IMR-90 (cell line): Measurements from ENCODE around the gene MT1A. TPM values are rescaled to one million over a fixed set of nuclear protein-coding genes. Genes with fewer than 3 reads are reported as not detected.
"Not testable (repeated sequence)": the region's sequence is repeated elsewhere in the genome, so short reads cannot be mapped to it uniquely, and the experiment has no call there.

Source experiments
- ATAC-seq: fragments of 200-7000 bp; cut with Tn5 transposase; 2 replicates; pipeline ENCODE4 v1.9.1; 2020; ENCODE audit warnings: low read depth, mild to moderate bottlenecking, moderate library complexity
- BruUV-seq: library from RNA; stranded (reverse); fragments of 400-500 nt; replicated peaks from 2 replicates; lab custom pipeline; 2021; lab: Mats Ljungman, UMichigan
- CTCF ChIA-PET: fragments of 300-600 bp; formaldehyde crosslinking; extraction: SDS; loops from one replicate; lab custom pipeline; 2021; ENCODE audit warnings: antibody characterized with exemption; lab: Yijun Ruan, JAX
- POLR2A ChIA-PET: fragments of 300-600 bp; sonication (Branson Sonifier 250); formaldehyde crosslinking; loops from one replicate; lab custom pipeline; 2022; ENCODE audit warnings: antibody characterized with exemption; ENCODE audit not compliant: unreplicated experiment; lab: Charles Lee
- DNase-seq: peaks from one replicate; pipeline ENCODE4 v3.0.0; 2013
- H2AFZ ChIP-seq: replicated peaks from 2 replicates; pipeline ENCODE3; 2013; ENCODE audit warnings: low read length, mild to moderate bottlenecking; ENCODE audit not compliant: poor library complexity
- H2AK5ac ChIP-seq: 2 replicates; pipeline ENCODE4 v1.6.1; 2013; ENCODE audit warnings: low read depth, low read length, inconsistent platforms
- H2AK9ac ChIP-seq: replicated peaks from 2 replicates; pipeline ENCODE3; 2013; ENCODE audit warnings: mild to moderate bottlenecking, low read depth, low read length, moderate library complexity; ENCODE audit not compliant: poor library complexity
- H2BK120ac ChIP-seq: 2 replicates; pipeline ENCODE4 v1.6.1; 2013; ENCODE audit warnings: low read depth, low read length, inconsistent platforms
- H2BK15ac ChIP-seq: 3 replicates; pipeline ENCODE4 v1.6.1; 2013; ENCODE audit warnings: low read depth, low read length, inconsistent platforms
- H2BK20ac ChIP-seq: 2 replicates; pipeline ENCODE4 v1.6.1; 2013; ENCODE audit warnings: low read depth, mild to moderate bottlenecking, inconsistent platforms, low read length, moderate library complexity
- H2BK5ac ChIP-seq: 2 replicates; pipeline ENCODE4 v1.6.1; 2013; ENCODE audit warnings: mild to moderate bottlenecking, low read depth, low read length, inconsistent platforms; ENCODE audit not compliant: poor library complexity, severe bottlenecking
- H3K14ac ChIP-seq: replicated peaks from 2 replicates; pipeline ENCODE4 v1.6.1; 2013; ENCODE audit warnings: low read depth, low read length, inconsistent platforms
- H3K18ac ChIP-seq: 2 replicates; pipeline ENCODE4 v1.6.1; 2013; ENCODE audit warnings: low read depth, low read length, control low read depth
- H3K23ac ChIP-seq: 2 replicates; pipeline ENCODE4 v1.6.1; 2013; ENCODE audit warnings: low read depth, low read length, inconsistent platforms
- H3K27ac ChIP-seq: 2 replicates; pipeline ENCODE4 v1.5.1; 2013; ENCODE audit warnings: mild to moderate bottlenecking, control low read depth, low read length; ENCODE audit not compliant: insufficient read depth
- H3K27me3 ChIP-seq: 2 replicates; pipeline ENCODE4 v1.6.1; 2013; ENCODE audit warnings: low read length; ENCODE audit not compliant: control insufficient read depth, insufficient read depth
- H3K36me3 ChIP-seq: 2 replicates; pipeline ENCODE4 v1.6.1; 2013; ENCODE audit warnings: low read length, mixed read lengths; ENCODE audit not compliant: control insufficient read depth, insufficient read depth
- H3K4ac ChIP-seq: 2 replicates; pipeline ENCODE4 v1.6.1; 2013; ENCODE audit warnings: low read depth, low read length, inconsistent platforms
- H3K4me1 ChIP-seq: 2 replicates; pipeline ENCODE4 v1.6.1; 2013; ENCODE audit warnings: low read length, mixed read lengths; ENCODE audit not compliant: control insufficient read depth, insufficient read depth
- H3K4me2 ChIP-seq: 2 replicates; pipeline ENCODE4 v1.6.1; 2013; ENCODE audit warnings: low read depth, mild to moderate bottlenecking, control low read depth, low read length, moderate library complexity
- H3K4me3 ChIP-seq: 2 replicates; pipeline ENCODE4 v1.5.1; 2013; ENCODE audit warnings: low read depth, mild to moderate bottlenecking, control low read depth, low read length, moderate library complexity; ENCODE audit not compliant: insufficient read depth
- H3K56ac ChIP-seq: 2 replicates; pipeline ENCODE4 v1.6.1; 2013; ENCODE audit warnings: low read length, inconsistent platforms; ENCODE audit not compliant: insufficient read depth; ENCODE audit errors: extremely low read depth
- H3K79me1 ChIP-seq, 2 experiments: 2 replicates each; pipeline ENCODE4 v1.6.1; 2013; ENCODE audit warnings: low read length in 2 of 2, inconsistent platforms in 1 of 2, low read depth in 1 of 2
- H3K9ac ChIP-seq: 2 replicates; pipeline ENCODE4 v1.6.1; 2013; ENCODE audit warnings: low read depth, low read length, control low read depth
- H3K9me1 ChIP-seq: 2 replicates; pipeline ENCODE4 v1.6.1; 2013; ENCODE audit warnings: low read length, inconsistent platforms; ENCODE audit not compliant: insufficient read depth
- H3K9me3 ChIP-seq: 2 replicates; pipeline ENCODE4 v1.6.1; 2013; ENCODE audit warnings: low read length; ENCODE audit not compliant: control insufficient read depth, insufficient read depth
- H4K20me1 ChIP-seq: 2 replicates; pipeline ENCODE4 v1.6.1; 2013; ENCODE audit warnings: low read length, inconsistent platforms; ENCODE audit not compliant: insufficient read depth
- H4K5ac ChIP-seq: 2 replicates; pipeline ENCODE4 v1.6.1; 2013; ENCODE audit warnings: mild to moderate bottlenecking, low read depth, low read length, control low read depth
- H4K8ac ChIP-seq, 2 experiments: 2 replicates each; pipeline ENCODE4 v1.6.1; 2013; ENCODE audit warnings: low read depth in 2 of 2, low read length in 2 of 2, control low read depth in 1 of 2, inconsistent platforms in 1 of 2
- H4K91ac ChIP-seq: 2 replicates; pipeline ENCODE4 v1.6.1; 2013; ENCODE audit warnings: low read depth, low read length, inconsistent platforms; ENCODE audit not compliant: insufficient read depth
- WGBS, 2 experiments: methylation state at CpG; one replicate each; pipeline versions ENCODE4 v1.1.5 to v1.1.7; 2013; ENCODE audit warnings: missing lambda C conversion rate in 2 of 2; ENCODE audit not compliant: insufficient read length in 1 of 2; ENCODE audit errors: extremely low coverage in 2 of 2; 5-methylcytosine and 5-hydroxymethylcytosine counted together
- dilution Hi-C: fragments of 300-500 bp; cut with HindIII; formaldehyde crosslinking; loops from one replicate; pipeline ENCODE4 v1.14.3; 2018; ENCODE audit warnings: low sequenced_read_pairs; ENCODE audit not compliant: unreplicated experiment
- in situ Hi-C: fragments of 300-500 bp; cut with MboI; formaldehyde crosslinking; loops from 3 replicates; pipeline ENCODE4 v1.14.3; 2019; ENCODE audit warnings: low sequenced_read_pairs, inconsistent platforms, mixed read lengths
- intact Hi-C: fragments of 100-400 bp; cut with micrococcal nuclease; formaldehyde crosslinking; loops from 2 replicates; pipeline ENCODE4 v1.10.0; 2022
- polyA plus RNA-seq, 3 experiments: library from polyadenylated mRNA; depleted of rRNA; stranded (reverse); fragments of >200 nt; gene quantifications; 2 replicates each; pipeline ENCODE4 v1.2.3, GENCODE V29; 2012; ENCODE audit warnings: low replicate concordance in 1 of 3
- total RNA-seq: library from RNA; depleted of rRNA; stranded (reverse); fragments of >200 nt; gene quantifications from 2 replicates; pipeline ENCODE4 v1.2.3, GENCODE V29; 2012

MT1A gene
- total and polyA plus RNA-seq, 2 of the 4 experiments (the other 2 are of a cell fraction) = 1.6 TPM; not detected in 1

DNA sequence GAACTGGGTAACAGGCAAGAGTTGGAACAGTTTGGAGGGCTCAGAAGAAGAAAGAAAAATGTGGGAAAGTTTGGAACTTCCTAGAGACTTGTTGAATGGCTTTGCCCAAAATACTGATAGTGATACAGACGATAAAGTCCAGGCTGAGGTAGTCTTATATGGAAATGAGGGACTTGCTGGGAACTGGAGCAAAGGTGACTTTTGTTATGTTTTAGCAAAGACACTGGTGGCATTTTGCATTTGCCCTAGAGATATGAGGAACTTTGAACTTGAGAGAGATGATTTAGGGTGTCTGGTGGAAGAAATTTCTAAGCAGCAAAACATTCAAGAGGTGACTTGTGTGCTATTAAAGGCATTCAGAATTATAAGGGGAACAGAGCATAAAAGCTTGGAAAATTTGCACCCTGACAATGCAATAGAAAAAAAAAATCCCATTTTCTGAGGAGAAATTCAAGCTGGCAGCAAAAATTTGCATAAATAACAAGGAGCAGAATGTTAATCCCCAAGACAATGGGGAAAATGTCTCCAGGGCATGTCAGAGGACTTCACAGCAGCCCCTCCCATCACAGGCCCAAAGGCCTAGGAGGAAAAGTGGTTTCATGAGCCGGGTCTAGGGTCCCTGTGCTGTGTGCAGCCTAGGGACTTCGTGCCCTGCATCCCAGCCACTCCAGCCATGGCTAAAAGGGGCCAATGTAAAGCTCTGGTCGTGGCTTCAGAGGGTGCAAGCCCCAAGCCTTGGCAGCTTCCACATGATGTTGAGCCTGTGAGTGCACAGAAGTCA lies 16.6 kb upstream of the MT1A start:
- H4K20me1 ChIP-seq, H3K4me2 ChIP-seq, H3K18ac ChIP-seq, CTCF ChIA-PET, H4K91ac ChIP-seq, H3K27ac ChIP-seq, H2BK120ac ChIP-seq, H3K27me3 ChIP-seq, H3K56ac ChIP-seq, POLR2A ChIA-PET, H3K14ac ChIP-seq, H2BK15ac ChIP-seq, in situ Hi-C loops, ATAC-seq, H2BK20ac ChIP-seq, DNase-seq, H3K9me3 ChIP-seq, H4K8ac ChIP-seq, H3K23ac ChIP-seq, dilution Hi-C loops, H3K9ac ChIP-seq, H2AFZ ChIP-seq, H3K4ac ChIP-seq, H3K36me3 ChIP-seq, H2AK5ac ChIP-seq, intact Hi-C loops, H3K4me3 ChIP-seq, H4K5ac ChIP-seq, H2AK9ac ChIP-seq, BruUV-seq, H2BK5ac ChIP-seq: not testable (repeated sequence)
- Histone ChIP-seq H3K9me1 (peaks cover 11% of the 10 kb centered on the region), H3K4me1 (peaks cover 24% of the 10 kb centered on the region), H3K79me1 (peaks cover 3 to 26% of the 10 kb centered on the region in 2 experiments; a peak in 3 of 4 replicates)
- 65% methylated on average over 4 of the region's 4 CpGs; no CpG with 5 or more reads in 1 of the 2 experiments for WGBS, 2 experiments

DNA sequence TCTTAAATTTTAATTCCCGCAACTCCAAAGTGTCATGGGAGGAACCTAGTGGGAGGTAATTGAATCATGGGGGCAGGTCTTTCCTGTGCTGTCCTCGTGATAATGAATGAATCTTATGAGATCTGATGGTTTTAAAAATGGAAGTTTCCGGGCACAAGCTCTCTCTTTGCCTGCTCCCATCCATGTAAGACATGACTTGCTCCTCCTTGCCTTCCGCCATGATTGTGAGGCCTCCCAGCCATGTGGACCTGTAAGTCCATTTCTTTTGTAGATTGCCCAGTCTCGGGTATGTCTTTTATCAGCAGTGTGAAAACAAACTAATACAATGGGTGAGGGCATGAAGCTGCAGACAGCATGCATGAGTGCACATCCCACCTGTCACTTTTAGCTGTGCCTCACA lies 15.3 kb upstream of the MT1A start:
- ATAC-seq, H2BK15ac ChIP-seq, H3K9me1 ChIP-seq, H4K5ac ChIP-seq, in situ Hi-C loops, H3K36me3 ChIP-seq, H3K4ac ChIP-seq, H4K20me1 ChIP-seq, H3K4me2 ChIP-seq, H3K56ac ChIP-seq, POLR2A ChIA-PET, H2AK9ac ChIP-seq, H2BK5ac ChIP-seq, H3K27ac ChIP-seq, H3K18ac ChIP-seq, H4K8ac ChIP-seq, intact Hi-C loops, H4K91ac ChIP-seq, CTCF ChIA-PET, H3K9ac ChIP-seq, H2BK120ac ChIP-seq, H3K23ac ChIP-seq, DNase-seq, BruUV-seq, H3K14ac ChIP-seq, H3K27me3 ChIP-seq, H3K4me3 ChIP-seq, dilution Hi-C loops, H3K9me3 ChIP-seq, H2AFZ ChIP-seq, H2BK20ac ChIP-seq: not testable (repeated sequence)
- Histone ChIP-seq H3K4me1 (peaks cover 17% of the 10 kb centered on the region), H2AK5ac (0 out of 2 replicates have a peak overlapping the region, but pooled peaks have one; percentile 8), H3K79me1 (peaks cover 3 to 16% of the 10 kb centered on the region in 2 experiments; a peak in 3 of 4 replicates)
- WGBS, 2 experiments = 100% methylated on average over 1 of the region's 5 CpGs; no CpG with 5 or more reads in 1 of the 2 experiments
